OCI-M2 (cell line): ENCODE results near the gene TTC9C.
"Not testable (repeated sequence)": the region's sequence is repeated elsewhere in the genome, so short reads cannot be mapped to it uniquely, and the experiment has no call there.

Source experiments
- DNase-seq: peaks from one replicate; lab custom pipeline; 2025; ENCODE audit not compliant: unreplicated experiment; lab: John Stamatoyannopoulos, UW

Gene TTC9C, protein sequence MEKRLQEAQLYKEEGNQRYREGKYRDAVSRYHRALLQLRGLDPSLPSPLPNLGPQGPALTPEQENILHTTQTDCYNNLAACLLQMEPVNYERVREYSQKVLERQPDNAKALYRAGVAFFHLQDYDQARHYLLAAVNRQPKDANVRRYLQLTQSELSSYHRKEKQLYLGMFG

DNA sequence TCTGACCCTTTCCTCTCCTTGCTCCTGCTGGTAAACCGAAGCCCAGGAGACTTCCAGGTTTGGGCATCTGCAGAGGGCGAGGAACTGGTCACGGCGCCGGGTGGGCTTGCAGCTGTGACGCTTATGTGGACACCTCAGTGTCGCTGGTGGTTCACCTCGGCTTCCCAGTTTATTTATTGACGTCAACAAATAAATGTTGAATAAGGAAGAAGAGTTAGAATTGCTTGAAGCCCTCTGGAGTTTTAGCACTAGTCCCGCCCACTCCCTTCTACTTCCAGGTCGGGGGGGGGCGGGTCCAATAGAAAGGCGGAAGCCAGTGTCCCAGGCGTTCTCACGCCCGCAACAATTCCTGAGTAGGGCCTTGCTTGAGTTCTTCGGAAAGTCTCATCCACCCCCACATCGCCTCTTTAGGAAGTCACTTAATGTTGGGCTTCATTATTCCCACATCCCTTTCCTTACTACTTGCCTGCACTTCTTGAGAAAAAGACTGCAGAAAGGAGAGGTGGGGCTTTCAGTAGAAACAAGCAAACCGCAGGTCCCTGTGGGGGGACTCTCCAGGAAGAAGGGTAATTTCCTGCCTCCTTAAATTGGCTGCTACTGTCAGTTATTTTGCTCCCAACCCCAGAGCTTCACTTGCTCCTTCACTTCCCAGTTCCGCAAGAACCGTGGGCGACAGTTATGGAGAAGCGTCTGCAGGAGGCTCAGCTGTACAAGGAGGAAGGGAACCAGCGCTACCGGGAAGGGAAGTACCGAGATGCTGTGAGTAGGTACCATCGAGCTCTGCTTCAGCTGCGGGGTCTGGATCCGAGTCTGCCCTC lies at the start of gene TTC9C:
Gene TTC9C (plus strand): TSS at position 316 of the 818 bp plus-strand sequence. CDS start 363 bp downstream, at position 679.
- DNase-seq, result no peak

DNA sequence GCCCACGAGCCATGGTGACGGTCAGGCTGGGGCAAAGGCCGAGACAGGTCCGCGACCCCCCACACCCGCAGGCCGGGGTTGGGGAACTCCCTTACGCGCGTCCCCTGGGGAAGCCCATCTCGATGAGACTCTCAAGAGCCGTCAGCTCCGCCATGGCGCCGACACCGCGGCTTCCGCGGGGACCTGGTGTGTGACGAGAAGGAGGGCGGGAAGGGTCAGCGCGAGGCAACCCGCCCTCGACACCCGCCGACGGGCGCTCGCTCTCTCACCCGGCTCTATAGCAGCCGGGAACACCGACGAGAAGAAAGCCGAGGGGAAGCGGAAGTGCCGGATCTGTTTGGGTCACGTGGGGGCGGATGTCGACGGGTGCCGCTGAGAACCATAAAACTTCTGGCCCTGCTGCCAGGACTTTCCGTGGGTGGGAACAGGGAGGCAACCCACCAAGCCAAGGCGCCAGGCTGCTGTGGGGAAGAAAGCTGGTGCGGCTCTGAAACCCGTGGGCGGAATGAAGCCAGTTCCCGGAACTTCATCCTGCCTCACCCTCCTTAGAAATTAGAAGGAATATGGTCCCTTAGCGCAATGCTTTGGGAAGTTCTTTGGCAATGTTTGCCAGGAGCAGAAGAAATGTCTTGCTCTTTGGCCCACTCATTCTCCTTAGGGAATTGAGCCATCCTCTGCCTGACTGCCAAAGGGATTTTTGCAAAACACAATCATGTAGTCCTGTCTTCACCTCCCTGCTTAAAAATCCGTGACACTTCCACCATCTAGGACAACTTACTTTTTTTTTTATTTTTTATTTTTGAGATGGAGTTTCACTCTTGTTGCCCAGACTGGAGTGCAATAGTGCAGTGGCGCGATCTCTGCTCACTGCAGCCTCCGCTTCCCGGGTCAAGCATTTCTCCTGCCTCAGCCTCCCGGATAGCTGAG lies 49.3 kb upstream of the TTC9C start, which contains the start of gene UBXN1:
Gene UBXN1 (minus strand): TSS at position 304 of the 927 bp plus-strand sequence. CDS start 150 bp downstream, at position 154.
- DNase-seq, result peak; percentile 34

DNA sequence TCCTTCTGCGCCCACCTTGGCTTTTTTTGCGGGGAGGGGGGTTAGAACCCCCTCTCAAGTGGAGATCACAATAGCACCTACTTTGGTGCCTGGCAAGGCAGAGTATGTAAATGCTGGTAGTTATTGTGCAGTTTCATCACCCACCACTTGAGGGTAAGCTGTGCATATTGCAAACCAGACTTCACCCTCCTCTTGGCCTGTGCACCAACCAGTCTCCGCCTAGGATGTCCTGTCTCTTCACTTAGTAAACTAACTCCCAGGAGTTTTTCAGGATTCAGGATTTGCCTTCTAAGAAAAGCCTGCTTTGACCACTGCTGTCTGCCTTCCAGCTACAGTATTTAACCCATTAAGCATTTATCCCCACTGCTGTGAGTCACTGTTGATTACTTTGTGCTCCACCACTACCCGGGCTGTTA lies 47.5 kb upstream of the TTC9C start:
- peak; percentile 8 for DNase-seq

DNA sequence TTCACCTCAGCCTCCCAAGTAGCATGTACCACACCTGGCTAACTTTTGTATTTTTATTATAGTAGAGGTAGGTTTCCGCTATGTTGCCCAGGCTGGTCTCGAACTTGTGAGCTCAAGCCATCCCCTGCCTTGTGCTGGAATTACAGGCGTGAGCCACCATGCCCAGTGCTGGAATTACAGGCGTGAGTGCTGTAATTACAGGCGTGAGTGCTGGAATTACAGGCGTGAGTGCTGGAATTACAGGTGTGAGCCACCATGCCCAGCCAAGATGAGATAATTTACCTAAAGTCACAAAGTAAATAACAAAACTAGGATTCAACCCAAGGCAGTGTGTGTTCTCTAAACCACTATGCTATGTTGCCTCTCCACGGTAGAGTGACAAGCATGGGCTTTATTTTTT lies 45.8 kb upstream of the TTC9C start:
- DNase-seq, result no peak

DNA sequence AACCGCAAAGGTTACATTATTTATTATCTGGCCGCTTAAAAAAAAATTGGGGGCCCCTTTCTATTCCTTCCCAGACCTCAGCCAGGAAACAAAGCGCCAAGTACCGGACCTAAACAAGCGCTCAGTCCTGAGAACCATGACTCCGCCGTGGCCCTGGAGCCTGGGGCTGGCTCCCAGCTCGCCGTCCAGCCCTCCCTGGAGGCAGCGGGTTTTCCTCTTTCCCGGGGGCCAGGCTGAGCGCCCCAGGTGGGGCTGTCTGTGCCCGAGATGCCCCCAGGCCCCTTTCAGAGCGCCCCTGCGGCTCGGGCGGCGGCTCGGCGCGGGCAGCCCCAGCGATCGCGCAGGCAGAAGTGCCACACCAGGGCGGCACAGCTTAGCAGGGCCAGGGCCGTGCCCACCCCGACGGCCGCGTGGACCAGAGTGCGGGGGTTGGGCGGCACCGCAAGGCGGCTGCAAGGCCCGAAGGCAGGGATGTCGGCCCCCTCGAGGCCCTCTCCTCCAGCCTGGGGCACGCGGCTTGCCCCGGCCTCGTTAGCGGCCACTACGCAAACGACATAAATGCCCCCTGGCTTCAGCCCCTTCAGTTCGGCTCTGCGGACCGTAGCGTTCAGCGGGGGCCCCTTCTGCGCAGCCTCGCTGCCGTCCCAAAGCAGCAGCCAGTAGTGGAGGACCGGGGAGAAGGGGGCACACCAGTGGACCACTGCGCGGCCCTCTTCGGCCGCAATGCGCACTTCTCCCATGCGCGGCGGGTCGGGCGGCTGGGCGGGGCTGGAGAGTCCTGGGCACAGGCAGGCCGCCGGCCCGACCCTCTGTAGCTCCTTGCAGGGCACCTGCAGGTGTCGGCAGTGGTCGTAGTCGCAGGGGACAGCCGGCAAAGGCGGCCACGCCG lies 40.5 kb upstream of the TTC9C start:
- DNase-seq, result no peak

DNA sequence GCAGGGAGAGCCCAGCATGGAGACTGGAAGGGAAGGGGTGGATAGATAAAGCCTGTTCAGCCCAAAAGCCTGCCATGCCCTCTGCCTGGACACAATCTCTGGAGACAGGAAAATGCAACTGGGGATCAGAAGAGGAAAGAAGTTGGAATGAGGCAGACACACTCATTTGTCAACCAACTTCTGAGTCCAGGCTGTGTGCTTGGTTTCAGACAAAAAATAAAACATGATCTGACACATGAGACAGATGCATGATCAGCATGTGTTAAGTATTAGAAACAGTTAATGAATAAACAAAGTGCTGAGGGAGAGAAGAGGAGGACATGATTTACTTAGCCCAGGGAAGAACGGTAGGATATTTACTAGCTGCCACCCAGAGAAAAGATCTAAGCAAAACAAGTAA lies 39.8 kb upstream of the TTC9C start:
- no peak for DNase-seq

DNA sequence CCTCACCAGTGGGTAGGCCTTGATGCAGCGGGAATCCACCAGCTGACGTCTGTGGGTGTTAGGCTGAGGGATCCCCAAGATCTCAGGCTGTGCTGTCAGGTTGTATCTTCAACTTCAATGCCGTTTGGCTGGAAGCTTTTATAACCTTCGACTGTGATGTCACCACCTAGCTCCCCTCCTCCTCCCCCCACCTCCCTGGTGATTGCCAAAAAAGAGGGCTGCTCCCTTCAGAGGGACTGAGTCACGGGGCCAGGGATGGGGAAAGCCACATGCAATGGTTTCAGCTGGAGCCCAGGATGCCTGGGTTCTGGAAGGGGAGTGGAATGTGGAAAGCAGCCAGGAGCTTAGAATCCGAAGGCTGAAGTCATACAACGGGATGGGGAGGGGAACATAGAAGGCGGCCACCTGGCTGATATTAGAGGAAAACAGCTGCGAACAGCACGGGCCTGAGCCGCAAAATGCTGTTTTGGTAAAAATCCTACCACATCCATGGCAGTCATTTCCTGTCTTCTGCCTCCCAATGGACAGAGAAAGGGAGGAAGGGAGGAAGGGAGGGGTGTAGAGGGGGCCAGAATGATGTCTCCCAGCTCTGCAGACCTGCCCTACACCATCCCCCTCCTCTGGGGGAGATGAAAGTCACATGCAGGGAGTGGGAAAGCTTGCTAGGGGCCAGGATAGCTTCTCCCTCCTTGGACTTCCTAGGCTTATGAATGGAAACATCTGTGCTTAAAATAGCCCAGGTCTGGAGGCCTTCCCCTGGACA lies 38.7 kb upstream of the TTC9C start, which contains the start of gene LRRN4CL:
Gene LRRN4CL (minus strand): TSS at position 110 of the 763 bp plus-strand sequence. CDS start 1,022 bp downstream, outside the sequence.
- no peak for DNase-seq

DNA sequence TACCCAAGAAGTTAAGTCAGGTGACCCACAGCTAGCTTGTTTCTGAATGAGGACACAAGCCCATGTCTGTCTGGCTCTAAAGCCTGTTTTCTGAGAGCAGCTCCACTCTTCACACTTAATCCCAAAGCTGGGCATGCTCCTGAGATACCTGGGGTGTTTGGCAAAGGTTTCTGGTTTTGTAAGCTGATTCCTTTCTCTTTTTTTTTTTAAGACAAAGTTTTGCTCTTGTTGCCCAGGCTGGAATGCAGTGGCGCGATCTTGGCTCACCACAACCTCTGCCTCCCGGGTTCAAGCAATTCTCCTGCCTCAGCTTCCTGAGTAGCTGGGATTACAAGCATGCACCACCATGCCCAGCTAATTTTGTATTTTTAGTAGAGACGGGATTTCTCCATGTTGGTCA lies 34.7 kb upstream of the TTC9C start:
- not testable (repeated sequence) for DNase-seq

DNA sequence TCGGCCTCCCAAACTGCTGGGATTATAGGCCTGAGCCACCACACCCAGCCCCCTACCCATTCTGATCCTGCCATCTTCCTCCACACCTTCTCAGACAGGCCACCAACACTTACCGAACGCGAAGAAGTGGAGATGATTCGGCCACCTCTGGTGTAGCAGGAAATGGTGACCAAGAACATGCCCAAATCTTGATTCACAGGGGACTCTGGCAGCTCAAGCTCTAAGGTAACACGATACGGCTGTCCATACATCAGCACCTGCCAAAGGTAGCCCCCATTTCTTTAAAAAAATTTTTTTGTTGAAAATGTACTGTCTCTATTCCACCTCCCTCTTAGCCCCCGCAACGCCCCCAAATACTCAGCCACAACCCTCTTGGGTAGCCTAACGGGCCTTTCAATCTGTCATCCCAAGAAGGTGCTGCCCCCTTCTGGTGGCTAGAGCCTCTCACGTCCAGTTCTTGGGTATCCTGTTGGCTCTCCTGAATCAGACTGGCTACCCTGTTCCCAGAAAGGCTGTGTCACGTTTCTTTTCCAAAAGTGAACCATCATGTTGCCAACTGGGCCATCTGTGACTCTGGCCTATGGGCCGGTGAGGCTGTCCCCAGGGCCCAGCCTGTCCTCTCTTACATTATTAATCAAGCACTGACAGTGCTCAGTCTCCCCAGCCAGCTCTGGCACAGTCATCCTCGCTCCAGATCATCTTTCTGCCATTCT lies 33.7 kb upstream of the TTC9C start:
- DNase-seq, result no peak

DNA sequence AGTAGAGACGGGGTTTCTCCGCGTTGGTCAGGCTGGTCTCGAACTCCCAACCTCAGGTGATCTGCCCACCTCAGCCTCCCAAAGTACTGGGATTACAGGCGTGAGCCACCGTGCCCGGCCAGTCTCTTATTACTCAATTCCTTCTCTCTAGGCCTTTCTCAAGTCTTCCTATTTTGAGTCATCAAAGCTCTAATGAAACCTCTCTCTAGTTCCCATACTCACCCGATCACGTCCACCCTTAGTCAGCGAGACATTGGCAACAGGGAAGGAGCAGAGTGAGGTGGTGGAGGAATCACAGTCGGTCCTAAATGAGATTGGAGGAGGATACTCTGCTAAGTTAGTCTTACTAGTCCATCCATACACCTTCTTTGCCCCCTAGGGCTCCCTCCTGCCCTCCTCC lies 26.0 kb upstream of the TTC9C start:
- DNase-seq, result no peak

DNA sequence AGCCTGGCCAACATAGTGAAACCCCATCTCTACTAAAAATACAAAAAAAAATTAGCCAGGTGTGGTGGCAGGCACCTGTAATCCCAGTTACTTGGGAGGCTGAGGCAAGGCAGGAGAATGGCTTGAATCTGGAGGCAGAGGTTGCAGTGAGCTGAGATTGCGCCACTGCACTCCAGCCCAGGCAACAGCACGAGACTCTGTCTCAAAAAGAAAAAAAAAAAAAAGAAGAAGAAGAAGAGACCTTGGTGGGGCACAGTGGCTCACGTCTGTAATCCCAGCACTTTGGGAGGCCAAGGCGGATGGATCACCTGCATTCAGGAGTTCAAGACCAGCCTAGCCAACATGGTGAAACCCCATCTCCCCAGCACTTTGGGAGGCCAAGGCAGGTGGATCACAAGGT lies 24.4 kb upstream of the TTC9C start:
- DNase-seq, result not testable (repeated sequence)

DNA sequence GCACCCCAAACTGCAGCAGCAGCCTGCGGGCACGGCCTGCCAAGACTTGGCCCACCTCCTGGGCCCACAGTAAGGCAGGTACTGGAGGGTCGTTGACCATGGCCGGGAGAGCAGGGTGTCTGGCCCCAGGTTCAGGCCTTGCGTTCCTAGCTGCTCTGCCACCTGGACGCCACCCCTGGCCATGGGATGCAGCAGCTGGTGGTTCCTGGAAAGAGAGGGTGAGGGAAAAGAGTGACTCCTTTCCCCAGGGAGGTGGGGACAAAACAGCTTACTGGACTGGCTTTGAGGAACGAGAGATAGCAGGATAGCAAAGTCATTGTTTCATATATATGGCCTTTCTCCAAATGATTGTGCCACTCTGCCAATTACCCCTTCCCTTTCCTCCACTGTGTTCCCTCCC lies 22.9 kb upstream of the TTC9C start:
- no peak for DNase-seq

DNA sequence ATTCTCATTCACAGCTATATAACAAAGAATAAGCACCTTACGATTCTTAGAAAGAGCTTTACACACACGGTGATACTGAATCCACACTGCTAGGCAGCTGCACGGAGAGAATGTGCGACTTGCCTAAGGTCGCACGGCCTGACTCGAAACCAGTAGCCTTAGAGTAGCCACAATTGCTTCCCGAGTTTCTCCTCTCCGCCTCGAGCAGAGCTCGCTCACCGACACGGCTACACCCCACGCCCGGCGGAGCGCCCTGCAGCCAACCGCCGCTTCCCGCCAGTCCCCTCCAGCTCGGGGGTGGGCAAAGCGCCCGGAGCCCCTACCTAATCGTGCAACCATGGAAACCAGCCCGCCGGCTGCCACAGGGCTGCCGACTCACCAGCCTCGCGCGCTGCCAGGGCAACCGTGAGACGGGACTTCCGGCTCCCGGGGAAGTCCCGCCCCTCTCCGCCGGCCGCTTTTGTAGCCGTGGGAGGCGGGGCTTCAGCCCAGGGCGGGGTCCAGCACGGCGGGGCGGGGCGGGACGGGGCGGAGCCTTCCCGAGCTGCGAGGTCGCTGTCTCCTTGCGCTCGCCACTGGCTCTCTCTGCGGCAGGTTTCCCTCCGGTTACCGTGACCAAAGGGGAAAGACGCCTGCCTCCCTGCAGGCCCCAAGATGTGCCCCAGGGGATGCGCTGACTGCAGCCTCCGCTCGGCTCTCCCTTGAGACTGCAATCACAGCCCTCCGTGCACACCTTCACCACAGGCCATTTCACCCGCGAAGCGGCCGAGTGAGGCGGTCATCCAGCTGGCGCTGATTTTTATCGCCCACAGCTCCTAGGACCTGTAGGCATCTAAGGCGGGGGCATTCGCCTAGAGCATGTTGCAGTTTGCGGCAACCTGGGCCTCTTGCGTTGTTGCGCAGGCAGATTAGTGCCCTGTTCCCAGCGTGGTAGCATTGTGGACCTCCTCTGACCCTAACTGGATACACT lies 22.1 kb upstream of the TTC9C start:
- no peak for DNase-seq

DNA sequence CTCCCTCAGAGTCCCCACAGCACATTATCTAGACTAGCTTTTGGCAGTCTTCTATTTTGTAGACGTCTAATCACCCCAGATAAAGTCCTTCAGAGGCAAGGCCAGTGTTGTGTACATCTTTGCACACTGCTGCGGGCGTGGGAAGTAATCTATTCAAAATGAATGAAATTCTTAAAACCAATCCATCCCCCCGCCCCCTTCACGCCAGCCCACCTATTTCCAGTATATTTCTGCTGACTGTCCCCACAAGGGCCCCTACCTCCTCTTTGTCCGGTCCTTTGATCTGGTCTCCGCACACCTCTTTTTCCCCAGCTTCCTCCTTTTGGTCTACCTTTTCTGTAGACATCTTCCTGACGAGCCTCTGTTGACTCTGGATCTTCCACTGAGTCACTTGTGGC lies 21.4 kb upstream of the TTC9C start:
- no peak for DNase-seq

DNA sequence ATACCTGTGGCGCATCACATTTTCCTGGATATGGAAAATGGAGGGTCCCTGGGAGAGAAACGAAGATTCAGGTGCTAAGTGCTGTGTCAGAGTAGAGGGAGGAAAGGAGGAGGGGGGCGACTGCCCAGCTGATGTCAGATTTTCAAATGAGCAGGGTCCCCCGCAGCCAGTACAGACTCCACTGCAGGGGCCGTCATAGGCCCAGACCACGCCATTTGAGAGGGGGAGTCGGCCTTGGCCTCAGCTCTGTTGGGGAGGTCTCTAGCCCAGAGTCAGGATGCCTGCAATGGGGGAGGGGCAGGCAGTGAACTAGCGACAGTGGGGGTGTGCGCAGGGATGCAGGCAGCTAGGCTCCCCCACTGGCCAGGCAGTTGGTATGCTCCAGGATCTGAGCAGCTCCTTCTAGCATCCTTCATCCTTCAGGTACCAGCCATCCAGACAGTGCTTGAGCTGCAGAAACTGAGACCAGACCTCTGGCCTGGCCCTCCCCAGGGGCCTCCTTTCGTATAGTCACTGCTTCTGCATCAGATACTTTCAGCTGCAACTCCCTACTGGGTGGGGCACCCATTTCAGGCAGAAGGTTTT lies 20.9 kb upstream of the TTC9C start, which contains the start of the genes BSCL2 and GNG3:
Gene BSCL2 (minus strand): TSS at position 148 of the 585 bp plus-strand sequence. CDS start 229 bp downstream, outside the sequence.
Gene GNG3 (plus strand): TSS at position 400 of the 585 bp plus-strand sequence. CDS start 620 bp downstream, outside the sequence.
- no peak for DNase-seq

DNA sequence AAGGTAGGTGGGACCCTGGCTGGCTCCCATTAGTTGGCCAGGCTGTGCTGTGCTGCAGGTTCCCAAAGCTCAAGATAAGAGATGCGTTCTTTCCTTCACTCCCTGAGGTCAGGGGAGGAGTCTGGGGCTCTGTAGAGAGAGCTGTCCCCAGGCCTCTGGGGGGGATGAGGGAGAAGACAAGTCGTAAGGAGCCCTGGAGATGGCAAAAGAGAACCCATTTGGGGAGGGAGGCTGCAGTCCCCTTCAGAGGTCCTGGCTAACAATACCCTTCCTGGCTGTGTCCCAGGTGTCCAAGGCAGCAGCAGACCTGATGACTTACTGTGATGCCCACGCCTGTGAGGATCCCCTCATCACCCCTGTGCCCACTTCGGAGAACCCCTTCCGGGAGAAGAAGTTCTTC lies 19.9 kb upstream of the TTC9C start:
- no peak for DNase-seq

DNA sequence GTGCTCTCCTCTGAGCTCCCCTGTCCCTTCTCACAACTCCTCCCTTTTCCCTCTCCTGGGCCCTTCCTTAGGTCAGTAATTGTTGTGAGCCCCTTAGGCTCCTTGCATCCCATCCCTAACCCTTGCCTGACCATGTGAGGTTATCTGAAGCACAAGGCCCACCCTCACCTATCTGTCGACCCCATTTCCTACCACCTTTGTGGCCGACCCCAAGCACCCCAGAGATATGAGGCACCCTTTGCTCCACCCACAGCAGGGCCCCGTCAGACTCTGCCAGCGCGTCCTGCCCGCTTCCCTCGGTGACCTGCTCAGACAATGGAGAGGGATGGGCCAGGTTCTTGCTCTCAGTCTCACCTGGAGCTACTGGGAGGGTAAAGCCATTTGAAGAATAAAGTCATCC lies 19.5 kb upstream of the TTC9C start:
- DNase-seq, result no peak
